Measurements from ENCODE around the gene LTO1.
A peak's percentile ranks its signal among the peaks of the same experiment; 100 is the strongest.

LTO1 gene

GRCh38 chr11:69670158-69670845, 4.9 kb downstream of the LTO1 start:
- Histone ChIP-seq H3K4me3 (ENCODE audit: low read depth in 1 of 2, low read length in 1 of 2) (no peak overlapping the region), H3K9me3 (no peaks in the 10 kb centered on the region), H3K27me3 (no peaks in the 10 kb centered on the region), H3K27ac (no peak overlapping the region), H3K4me1 (ENCODE audit: control insufficient read depth in 1 of 2, insufficient read depth in 1 of 2, low read depth in 1 of 2, low read length in 1 of 2) (peaks cover 11 to 12% of the 10 kb centered on the region in 2 experiments), H3K36me3 (peaks cover 73% of the 10 kb centered on the region)
- peak; percentile 72 for TF ChIP-seq CTCF (IDR thresholded peaks at IDR 0.05)

- Histone ChIP-seq H3K36me3 (peaks cover 81% of the 10 kb centered on the region), H3K9me3 (no peaks in the 10 kb centered on the region), H3K27me3 (no peaks in the 10 kb centered on the region)
Observed at GRCh38 chr11:69669486-69669885, 5.7 kb downstream of the LTO1 start.

GRCh38 chr11:69667619-69668604, 7.2 kb downstream of the LTO1 start:
- H3K9me3 ChIP-seq = no peaks in the 10 kb centered on the region
- TF ChIP-seq CTCF (IDR thresholded peaks at IDR 0.05) = no peak
- no peak overlapping the region for H3K4me3 ChIP-seq (ENCODE audit: low read depth in 1 of 2, low read length in 1 of 2)
- no peaks in the 10 kb centered on the region for H3K27me3 ChIP-seq
- no peak overlapping the region for H3K27ac ChIP-seq
- peaks cover 93% of the 10 kb centered on the region for H3K36me3 ChIP-seq
- peaks cover 0 to 10% of the 10 kb centered on the region in 2 experiments for H3K4me1 ChIP-seq (ENCODE audit: control insufficient read depth in 1 of 2, insufficient read depth in 1 of 2, low read depth in 1 of 2, low read length in 1 of 2)

More at GRCh38 chr11:69669486-69669885, 5.7 kb downstream of the LTO1 start:
- no peak for TF ChIP-seq CTCF (IDR thresholded peaks at IDR 0.05)
- peaks cover 8% of the 10 kb centered on the region in 2 experiments for H3K4me1 ChIP-seq (ENCODE audit: control insufficient read depth in 1 of 2, insufficient read depth in 1 of 2, low read depth in 1 of 2, low read length in 1 of 2)
- no peak overlapping the region for H3K27ac ChIP-seq
- no peak overlapping the region for H3K4me3 ChIP-seq (ENCODE audit: low read depth in 1 of 2, low read length in 1 of 2)

- no peak overlapping the region for H3K27ac ChIP-seq
- peaks cover 0 to 10% of the 10 kb centered on the region in 2 experiments for H3K4me1 ChIP-seq (ENCODE audit: control insufficient read depth in 1 of 2, insufficient read depth in 1 of 2, low read depth in 1 of 2, low read length in 1 of 2)
- no peaks in the 10 kb centered on the region for H3K9me3 ChIP-seq
- no peak overlapping the region for H3K4me3 ChIP-seq (ENCODE audit: low read depth in 1 of 2, low read length in 1 of 2)
- H3K27me3 ChIP-seq = no peaks in the 10 kb centered on the region
- TF ChIP-seq CTCF (IDR thresholded peaks at IDR 0.05) = no peak
- peaks cover 89% of the 10 kb centered on the region for H3K36me3 ChIP-seq
Observed at GRCh38 chr11:69666752-69667536, 8.2 kb downstream of the LTO1 start.

- no peak for TF ChIP-seq CTCF (IDR thresholded peaks at IDR 0.05)
- H3K36me3 ChIP-seq = peaks cover 82% of the 10 kb centered on the region
- no peaks in the 10 kb centered on the region for H3K27me3 ChIP-seq
- H3K27ac ChIP-seq = no peak overlapping the region
- H3K4me1 ChIP-seq (ENCODE audit: control insufficient read depth in 1 of 2, insufficient read depth in 1 of 2, low read depth in 1 of 2, low read length in 1 of 2) = peaks cover 0 to 10% of the 10 kb centered on the region in 2 experiments
- no peak overlapping the region for H3K4me3 ChIP-seq (ENCODE audit: low read depth in 1 of 2, low read length in 1 of 2)
- H3K9me3 ChIP-seq = no peaks in the 10 kb centered on the region
Observed at GRCh38 chr11:69666261-69666660, 8.9 kb downstream of the LTO1 start.

All from neutrophil (primary cell).